ENCODE data around the gene UFD1. TPM values are rescaled to one million over a fixed set of nuclear protein-coding genes. Genes with fewer than 3 reads are reported as not detected.

UFD1 gene
- total RNA-seq, 1 donor from 2014 or later, result 88.2 TPM

DNA sequence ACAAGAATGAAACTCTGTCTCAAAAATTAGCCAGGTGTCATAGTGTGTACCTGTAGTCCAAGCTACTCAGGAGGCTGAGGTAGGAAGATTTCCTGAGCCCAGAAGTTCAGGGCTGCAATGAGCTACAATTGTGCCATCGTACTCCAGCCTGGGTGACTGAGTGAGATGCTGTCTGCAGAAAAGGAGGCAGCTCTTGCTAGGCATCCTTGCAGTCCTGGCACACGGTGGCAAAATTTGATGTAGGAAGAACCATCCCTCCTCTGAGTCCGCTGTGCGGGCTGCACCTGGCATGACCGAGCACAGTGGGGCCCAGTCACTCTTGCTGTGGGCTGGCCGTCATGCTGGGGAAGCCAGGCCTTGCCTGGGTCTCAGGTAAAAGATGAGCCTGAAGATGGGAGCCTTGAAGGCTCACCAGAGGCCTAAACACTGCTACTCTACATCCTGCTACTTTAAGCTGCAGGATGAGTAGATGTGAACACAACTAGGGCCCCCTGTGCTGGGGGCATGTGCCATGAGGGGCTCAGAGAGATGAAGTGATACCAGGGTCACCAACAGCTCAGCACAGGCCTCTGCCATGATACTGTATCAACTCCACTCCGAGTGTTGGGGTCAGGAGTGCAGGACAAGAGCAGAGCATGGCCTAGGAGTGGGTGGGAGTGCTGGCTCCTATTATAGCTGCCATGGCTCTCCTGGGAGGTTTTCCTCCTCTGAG, 19.3 kb upstream of the UFD1 start:
- Mint-ChIP-seq H3K4me3 (no peak overlapping the region), H3K27me3 (ENCODE audit: insufficient read depth) (no peaks in the 10 kb centered on the region), H3K36me3 (ENCODE audit: low read depth) (peaks cover 14% of the 10 kb centered on the region), H3K4me1 (ENCODE audit: low read depth) (no peaks in the 10 kb centered on the region), H3K9me3 (no peaks in the 10 kb centered on the region), H3K27ac (no peak overlapping the region)
- no peak for DNase-seq (ENCODE audit: low spot score)
- intact Hi-C loops (cut with micrococcal nuclease), result no loop called here

DNA sequence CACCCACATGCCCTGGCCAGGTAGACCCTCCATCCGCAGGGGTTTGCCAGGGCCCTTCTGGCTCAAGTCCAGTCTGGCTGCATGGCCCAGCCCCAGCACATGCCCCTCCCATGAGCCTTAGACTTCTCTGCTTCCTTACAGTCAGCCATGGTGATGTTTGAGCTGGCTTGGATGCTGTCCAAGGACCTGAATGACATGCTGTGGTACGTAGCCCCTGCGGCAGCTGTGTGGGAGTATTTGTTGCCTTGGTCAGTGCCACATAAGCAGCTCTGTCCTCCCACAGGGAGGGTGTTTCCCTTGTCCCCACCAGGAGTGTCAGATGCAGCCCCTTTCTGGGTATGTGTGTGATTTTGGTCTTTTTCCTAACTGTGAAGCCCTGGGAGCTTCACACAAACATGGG, 18.3 kb upstream of the UFD1 start:
- no peak for DNase-seq (ENCODE audit: low spot score)
- H3K4me3 Mint-ChIP-seq, result no peak overlapping the region
- H3K9me3 Mint-ChIP-seq, result no peaks in the 10 kb centered on the region
- H3K27ac Mint-ChIP-seq, result no peak overlapping the region
- peaks cover 18% of the 10 kb centered on the region for H3K36me3 Mint-ChIP-seq (ENCODE audit: low read depth)
- peaks cover 4% of the 10 kb centered on the region for H3K4me1 Mint-ChIP-seq (ENCODE audit: low read depth)
- intact Hi-C loops (cut with micrococcal nuclease), result no loop called here
- H3K27me3 Mint-ChIP-seq (ENCODE audit: insufficient read depth), result no peaks in the 10 kb centered on the region

DNA sequence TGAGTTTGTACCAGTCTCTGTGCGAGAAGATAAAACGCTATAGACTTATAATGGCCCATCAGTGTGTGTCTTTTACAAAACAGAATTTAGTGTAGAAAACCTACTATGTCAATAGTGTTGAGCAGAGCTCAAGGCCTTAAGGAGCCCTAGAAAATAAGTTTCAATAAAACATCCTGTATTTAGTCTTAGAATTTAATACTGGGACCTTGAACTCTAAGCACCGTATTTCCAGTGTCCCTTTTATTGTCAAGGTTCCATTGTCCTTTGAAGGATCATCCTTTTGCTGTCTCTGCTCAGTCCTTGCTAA, 17.3 kb upstream of the UFD1 start:
- Mint-ChIP-seq H3K27me3 (ENCODE audit: insufficient read depth) (no peaks in the 10 kb centered on the region), H3K4me1 (ENCODE audit: low read depth) (peaks cover 8% of the 10 kb centered on the region), H3K36me3 (ENCODE audit: low read depth) (peaks cover 21% of the 10 kb centered on the region), H3K4me3 (no peak overlapping the region), H3K27ac (no peak overlapping the region), H3K9me3 (no peaks in the 10 kb centered on the region)
- no peak for DNase-seq (ENCODE audit: low spot score)
- intact Hi-C loops (cut with micrococcal nuclease), result loop anchor here (1.0 kb wide), 1 partner anchor 134 kb away; no protein-coding TSS in a partner anchor

DNA sequence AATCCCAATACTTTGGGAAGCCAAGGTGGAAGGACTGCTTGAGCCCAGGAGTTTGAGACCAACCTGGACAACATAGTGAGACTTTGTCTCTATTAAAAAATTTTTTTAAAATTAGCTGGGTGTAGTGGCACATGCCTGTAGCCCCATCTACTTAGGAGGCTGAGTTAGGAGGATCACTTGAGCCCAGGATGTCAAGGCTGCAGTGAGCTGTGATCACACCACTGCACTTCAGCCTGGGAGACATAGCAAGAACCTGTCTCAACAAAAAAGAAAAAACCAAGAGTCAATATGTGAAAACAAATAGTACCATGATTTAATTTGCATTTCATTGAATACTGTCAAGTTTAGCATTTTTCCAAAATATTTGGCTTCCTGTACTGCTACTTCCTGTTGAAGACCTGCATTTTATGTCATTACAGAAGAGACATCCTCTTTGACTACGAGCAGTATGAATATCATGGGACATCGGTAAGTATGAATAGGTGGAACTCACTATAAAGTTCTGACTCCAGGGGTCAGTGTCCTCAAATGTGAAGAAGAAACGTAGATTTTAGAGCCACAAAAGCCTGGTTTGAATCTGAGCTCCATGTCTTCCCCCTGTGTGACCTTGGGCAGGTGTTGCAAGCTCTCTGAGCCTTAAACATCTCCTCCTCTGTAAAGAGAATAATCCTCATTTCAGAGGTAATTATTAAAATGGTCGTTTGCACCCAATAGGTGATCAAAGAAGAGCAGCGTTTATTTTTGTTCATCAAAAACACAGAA, 16.8 kb upstream of the UFD1 start:
- H3K36me3 Mint-ChIP-seq (ENCODE audit: low read depth), result peaks cover 18% of the 10 kb centered on the region
- DNase-seq (ENCODE audit: low spot score), result no peak
- intact Hi-C loops (cut with micrococcal nuclease), result loop anchor here (1.0 kb wide), 1 partner anchor 135 kb away; no protein-coding TSS in a partner anchor
- no peak overlapping the region for H3K27ac Mint-ChIP-seq
- H3K9me3 Mint-ChIP-seq, result no peaks in the 10 kb centered on the region
- peaks cover 8% of the 10 kb centered on the region for H3K4me1 Mint-ChIP-seq (ENCODE audit: low read depth)
- H3K4me3 Mint-ChIP-seq, result no peak overlapping the region
- H3K27me3 Mint-ChIP-seq (ENCODE audit: insufficient read depth), result no peaks in the 10 kb centered on the region

DNA sequence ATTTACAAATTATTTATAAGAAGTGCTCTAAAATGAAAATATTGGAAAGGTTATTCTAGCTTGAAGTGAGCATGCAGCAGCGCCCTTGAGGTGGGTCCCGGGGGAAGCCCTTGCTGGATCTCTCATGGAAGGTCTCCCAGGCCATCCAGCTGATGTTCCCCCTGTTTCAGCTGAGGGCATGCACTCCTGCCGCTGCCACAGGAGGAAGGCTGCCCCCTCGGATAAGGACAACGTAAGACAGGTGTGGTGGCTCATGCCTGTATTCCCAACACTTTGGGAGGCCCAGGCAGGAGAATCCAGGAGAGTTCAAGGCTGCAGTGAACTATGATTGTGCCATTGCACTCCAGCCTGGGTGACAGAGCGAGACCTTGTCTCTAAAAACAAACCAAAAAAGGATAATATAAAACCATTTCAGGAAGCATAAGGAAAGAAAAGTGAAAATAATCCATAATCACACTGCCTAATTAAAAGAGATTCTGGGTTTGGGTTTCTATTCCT, 15.7 kb upstream of the UFD1 start:
- H3K4me3 Mint-ChIP-seq, result no peak overlapping the region
- DNase-seq (ENCODE audit: low spot score), result no peak
- H3K9me3 Mint-ChIP-seq, result no peaks in the 10 kb centered on the region
- no peaks in the 10 kb centered on the region for H3K27me3 Mint-ChIP-seq (ENCODE audit: insufficient read depth)
- H3K27ac Mint-ChIP-seq, result no peak overlapping the region
- intact Hi-C loops (cut with micrococcal nuclease), result no loop called here
- H3K36me3 Mint-ChIP-seq (ENCODE audit: low read depth), result peaks cover 19% of the 10 kb centered on the region
- H3K4me1 Mint-ChIP-seq (ENCODE audit: low read depth), result peaks cover 8% of the 10 kb centered on the region

DNA sequence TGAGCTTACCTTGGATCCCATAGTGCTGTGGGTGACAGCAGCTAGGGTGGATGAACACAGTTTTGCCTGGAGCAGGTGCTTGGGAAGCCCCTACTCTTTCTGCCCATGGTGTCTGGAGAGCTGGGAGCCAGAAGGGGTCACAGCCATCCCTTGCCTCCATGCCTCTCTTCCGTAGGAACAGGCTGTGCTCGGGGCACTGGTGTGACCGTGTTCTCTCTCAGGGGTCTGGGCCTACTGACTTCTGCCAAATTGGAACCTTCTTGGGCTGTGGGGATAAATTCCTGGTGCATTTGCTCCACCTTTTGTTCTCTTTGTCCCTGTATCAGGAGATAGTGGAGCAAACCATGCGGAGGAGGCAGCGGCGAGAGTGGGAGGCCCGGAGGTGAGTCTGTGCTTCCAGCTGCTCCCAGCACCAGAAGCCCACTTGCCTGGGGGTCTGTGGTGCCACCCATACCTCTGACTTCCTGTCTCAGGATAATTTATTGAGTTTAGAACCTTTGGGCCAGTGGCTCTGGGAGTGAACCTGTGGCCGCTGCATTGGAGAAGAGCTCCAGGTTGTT, 15.1 kb upstream of the UFD1 start:
- H3K4me3 Mint-ChIP-seq, result no peak overlapping the region
- no peaks in the 10 kb centered on the region for H3K9me3 Mint-ChIP-seq
- DNase-seq (ENCODE audit: low spot score), result no peak
- no peak overlapping the region for H3K27ac Mint-ChIP-seq
- intact Hi-C loops (cut with micrococcal nuclease), result no loop called here
- H3K36me3 Mint-ChIP-seq (ENCODE audit: low read depth), result peaks cover 23% of the 10 kb centered on the region
- no peaks in the 10 kb centered on the region for H3K27me3 Mint-ChIP-seq (ENCODE audit: insufficient read depth)
- peaks cover 8% of the 10 kb centered on the region for H3K4me1 Mint-ChIP-seq (ENCODE audit: low read depth)

DNA sequence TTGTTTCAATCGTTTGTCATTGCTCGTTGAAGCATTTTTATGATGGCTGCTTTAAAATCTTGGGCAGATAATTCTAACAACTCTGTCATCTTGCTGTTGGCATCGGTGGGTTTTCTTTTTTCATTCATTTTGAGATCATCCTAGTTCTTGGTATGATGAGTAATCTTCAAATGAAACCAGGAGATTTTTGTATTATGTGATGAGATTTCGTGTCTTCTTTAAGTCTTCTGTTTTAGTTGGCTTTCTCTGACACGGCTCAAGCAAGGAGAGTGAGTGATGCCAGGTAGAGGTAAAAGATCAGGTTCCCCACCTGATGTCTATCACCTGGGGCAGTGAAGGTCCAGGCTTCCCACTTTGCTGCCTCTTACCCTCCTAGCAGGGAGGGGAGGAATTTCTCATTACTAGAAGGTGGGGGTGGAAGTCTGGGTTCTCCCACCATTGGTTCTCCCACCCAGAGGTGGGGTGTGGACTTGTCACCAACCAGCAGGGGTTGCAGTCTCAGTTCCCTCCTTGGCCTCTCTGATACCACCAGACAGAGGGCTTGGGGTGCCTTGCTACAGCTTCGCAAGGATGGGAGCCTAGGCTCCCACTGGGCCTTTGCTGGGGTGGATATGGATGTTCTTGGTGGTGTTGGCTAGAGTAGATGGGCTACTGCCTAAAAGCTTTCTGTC, 13.6 kb upstream of the UFD1 start:
- H3K27me3 Mint-ChIP-seq (ENCODE audit: insufficient read depth), result no peaks in the 10 kb centered on the region
- H3K27ac Mint-ChIP-seq, result peak overlapping the region; percentile 40
- H3K36me3 Mint-ChIP-seq (ENCODE audit: low read depth), result peaks cover 29% of the 10 kb centered on the region
- intact Hi-C loops (cut with micrococcal nuclease), result no loop called here
- no peaks in the 10 kb centered on the region for H3K9me3 Mint-ChIP-seq
- H3K4me3 Mint-ChIP-seq, result no peak overlapping the region
- no peak for DNase-seq (ENCODE audit: low spot score)
- peaks cover 13% of the 10 kb centered on the region for H3K4me1 Mint-ChIP-seq (ENCODE audit: low read depth)

DNA sequence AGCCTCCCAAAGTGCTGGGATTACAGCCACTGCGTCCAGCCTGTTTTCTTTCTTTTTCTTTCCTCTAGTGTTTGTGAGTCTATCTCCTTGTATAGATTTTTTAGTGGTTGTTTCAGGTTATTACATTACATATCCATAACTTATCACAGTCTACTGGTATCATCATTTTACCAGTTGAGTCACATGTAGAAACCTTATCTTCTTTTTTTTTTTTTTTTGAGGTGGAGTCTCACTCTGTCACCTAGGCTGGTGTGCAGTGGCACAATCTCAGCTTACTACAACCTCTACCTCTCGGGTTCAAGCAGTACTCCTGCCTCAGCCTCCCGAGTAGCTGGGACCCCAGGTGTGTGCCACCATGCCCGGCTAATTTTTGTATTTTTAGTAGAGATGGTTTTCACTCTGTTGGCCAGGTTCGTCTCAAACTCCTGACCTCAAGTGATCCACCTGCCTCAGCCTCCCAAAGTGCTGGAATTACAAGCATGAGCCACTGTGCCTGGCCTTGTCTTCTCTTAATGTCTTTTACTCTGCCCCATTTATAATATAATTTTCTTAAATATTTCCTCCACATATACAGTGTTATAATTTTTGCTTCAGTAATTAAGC, 11.7 kb upstream of the UFD1 start:
- Mint-ChIP-seq H3K4me3 (no peak overlapping the region), H3K36me3 (ENCODE audit: low read depth) (peaks cover 26% of the 10 kb centered on the region), H3K27me3 (ENCODE audit: insufficient read depth) (no peaks in the 10 kb centered on the region), H3K9me3 (no peaks in the 10 kb centered on the region), H3K4me1 (ENCODE audit: low read depth) (peaks cover 13% of the 10 kb centered on the region), H3K27ac (no peak overlapping the region)
- intact Hi-C loops (cut with micrococcal nuclease), result no loop called here
- DNase-seq (ENCODE audit: low spot score), result no peak

DNA sequence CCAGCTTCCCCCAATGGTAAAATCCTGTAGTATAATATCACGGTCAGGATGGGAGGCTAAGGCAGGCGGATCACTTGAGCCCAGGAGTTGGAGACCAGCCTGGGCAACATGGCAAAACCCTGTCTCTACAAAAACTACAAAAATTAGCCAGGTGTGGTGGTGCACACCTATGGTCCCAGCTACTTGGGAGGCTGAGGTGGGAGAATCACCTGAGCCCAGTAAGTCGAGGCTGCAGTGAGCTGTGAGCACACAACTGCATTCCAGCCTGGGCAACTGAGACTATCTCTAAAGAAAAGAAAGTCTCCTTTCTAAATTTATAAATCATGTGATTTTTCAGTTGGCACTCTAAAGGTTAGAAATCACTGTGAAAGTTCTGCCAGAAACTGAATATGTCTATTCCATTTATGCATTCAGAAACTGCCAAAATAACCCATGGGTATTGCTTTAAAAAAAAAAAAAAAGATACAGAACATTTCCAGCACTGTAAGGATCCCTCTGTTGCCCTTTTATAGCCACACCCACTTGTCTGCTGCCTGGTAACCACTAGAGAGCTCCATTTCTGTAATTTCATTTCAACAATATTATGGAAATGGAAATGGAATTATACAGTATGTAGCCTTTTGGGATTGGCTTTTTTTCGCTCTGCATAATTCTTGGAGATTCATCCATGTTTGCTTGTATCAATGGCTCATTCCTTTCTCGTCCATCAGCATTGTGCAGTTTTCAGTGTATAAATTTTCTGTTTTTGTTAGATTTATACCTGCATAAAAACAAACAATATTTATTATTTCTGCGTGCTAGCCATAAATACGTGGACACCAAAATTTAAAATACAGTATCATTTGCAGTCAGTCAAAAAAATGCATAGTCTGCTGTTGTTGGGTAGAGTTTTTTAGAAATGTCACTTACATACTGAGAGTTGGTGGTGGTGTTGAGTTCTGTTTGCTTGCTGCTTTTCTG, 10.2 kb upstream of the UFD1 start:
- DNase-seq (ENCODE audit: low spot score), result no peak
- no peak overlapping the region for H3K4me3 Mint-ChIP-seq
- intact Hi-C loops (cut with micrococcal nuclease), result no loop called here

DNA sequence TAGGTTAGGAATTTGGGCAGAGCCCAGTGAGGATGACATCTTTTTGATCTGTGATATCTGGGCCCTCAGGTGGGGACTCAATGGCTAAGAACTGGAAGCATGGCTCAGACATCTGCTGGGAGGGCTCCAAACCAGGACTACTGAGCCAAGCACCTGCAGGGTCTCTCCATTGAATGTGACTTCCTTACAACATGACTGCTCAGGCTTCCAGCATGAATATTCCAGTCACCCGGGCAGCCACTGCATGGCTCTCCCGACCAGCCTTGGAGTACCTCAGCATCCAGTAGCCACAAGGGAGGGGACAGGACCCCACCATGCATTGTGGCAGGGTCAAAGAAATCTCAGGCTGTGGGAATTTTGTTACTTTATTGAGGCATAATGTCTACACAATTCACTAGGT, 9.3 kb upstream of the UFD1 start:
- Mint-ChIP-seq H3K4me1 (ENCODE audit: low read depth) (peaks cover 18% of the 10 kb centered on the region), H3K27ac (no peak overlapping the region), H3K27me3 (ENCODE audit: insufficient read depth) (no peaks in the 10 kb centered on the region), H3K9me3 (no peaks in the 10 kb centered on the region), H3K36me3 (ENCODE audit: low read depth) (peaks cover 40% of the 10 kb centered on the region), H3K4me3 (no peak overlapping the region)
- no peak for DNase-seq (ENCODE audit: low spot score)
- intact Hi-C loops (cut with micrococcal nuclease), result no loop called here

More for the DNA sequence above, 10.2 kb upstream of the UFD1 start:
- H3K27ac Mint-ChIP-seq, result no peak overlapping the region
- H3K9me3 Mint-ChIP-seq, result no peaks in the 10 kb centered on the region
- H3K4me1 Mint-ChIP-seq (ENCODE audit: low read depth), result peaks cover 13% of the 10 kb centered on the region
- no peaks in the 10 kb centered on the region for H3K27me3 Mint-ChIP-seq (ENCODE audit: insufficient read depth)
- H3K36me3 Mint-ChIP-seq (ENCODE audit: low read depth), result peaks cover 35% of the 10 kb centered on the region

DNA sequence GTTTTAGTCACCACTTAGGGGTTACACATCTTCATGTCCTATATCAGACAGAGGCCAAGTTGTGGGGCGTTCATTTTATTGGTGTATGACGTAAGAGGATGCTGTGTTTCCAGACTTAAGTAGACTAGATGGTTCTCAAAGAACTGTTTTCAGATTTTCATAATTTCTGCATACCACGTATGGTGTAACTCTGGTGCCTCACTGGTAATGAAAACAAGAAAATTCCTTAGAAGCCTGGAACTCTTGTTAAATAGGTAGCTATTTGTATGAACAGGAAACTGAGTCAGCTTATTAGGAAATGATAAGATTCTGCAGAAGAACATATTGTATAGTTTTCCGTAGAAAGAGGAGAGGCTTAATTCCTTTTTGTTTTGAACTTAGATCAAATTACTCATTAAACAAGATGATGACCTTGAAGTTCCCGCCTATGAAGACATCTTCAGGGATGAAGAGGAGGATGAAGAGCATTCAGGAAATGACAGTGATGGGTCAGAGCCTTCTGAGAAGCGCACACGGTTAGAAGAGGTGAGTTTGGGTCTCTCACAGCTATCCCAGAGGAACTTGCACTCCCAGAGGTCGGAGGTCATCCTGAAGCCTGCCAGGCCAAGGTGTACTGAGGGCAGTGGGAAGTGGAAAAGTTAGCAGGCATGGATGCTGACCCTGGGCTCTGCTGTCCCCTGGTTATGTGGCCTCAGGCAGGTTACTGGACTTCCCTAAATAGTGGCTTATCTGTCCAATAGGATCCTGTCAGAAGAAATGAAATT, 4.7 kb upstream of the UFD1 start:
- Mint-ChIP-seq H3K9me3 (no peaks in the 10 kb centered on the region), H3K27ac (no peak overlapping the region), H3K4me1 (ENCODE audit: low read depth) (peaks cover 26% of the 10 kb centered on the region), H3K4me3 (no peak overlapping the region), H3K27me3 (ENCODE audit: insufficient read depth) (no peaks in the 10 kb centered on the region), H3K36me3 (ENCODE audit: low read depth) (peaks cover 36% of the 10 kb centered on the region)
- intact Hi-C loops (cut with micrococcal nuclease), result no loop called here
- no peak for DNase-seq (ENCODE audit: low spot score)
